HG02852 (cell line): ENCODE results near the gene OR2A14.
"Not testable (repeated sequence)": the region's sequence is repeated elsewhere in the genome, so short reads cannot be mapped to it uniquely, and the experiment has no call there.

Experiments used
- ATAC-seq: cut with Tn5 transposase; IDR thresholded peaks from one replicate; pipeline ENCODE4 v1.9.1; 2021; ENCODE audit warnings: mild to moderate bottlenecking, moderate library complexity; ENCODE audit not compliant: unreplicated experiment

OR2A14 gene

GRCh38 chr7:144122876-144123275 is at the start of gene OR2A14:
OR2A14 (plus strand) TSS chr7:144123176; CDS start chr7:144129113, 5,937 bp downstream.
- ATAC-seq, result no peak

DNA sequence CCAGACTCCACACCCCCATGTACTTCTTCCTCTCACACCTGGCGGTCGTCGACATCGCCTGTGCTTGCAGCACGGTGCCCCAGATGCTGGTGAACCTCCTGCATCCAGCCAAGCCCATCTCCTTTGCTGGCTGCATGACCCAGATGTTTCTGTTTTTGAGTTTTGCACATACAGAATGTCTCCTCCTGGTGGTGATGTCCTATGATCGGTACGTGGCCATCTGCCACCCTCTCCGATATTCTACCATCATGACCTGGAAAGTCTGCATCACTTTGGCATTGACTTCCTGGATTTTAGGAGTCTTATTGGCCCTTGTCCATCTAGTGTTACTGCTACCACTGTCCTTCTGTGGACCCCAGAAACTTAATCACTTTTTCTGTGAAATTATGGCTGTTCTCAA is 48.6 kb upstream of the OR2A14 start:
- ATAC-seq, result no peak

DNA sequence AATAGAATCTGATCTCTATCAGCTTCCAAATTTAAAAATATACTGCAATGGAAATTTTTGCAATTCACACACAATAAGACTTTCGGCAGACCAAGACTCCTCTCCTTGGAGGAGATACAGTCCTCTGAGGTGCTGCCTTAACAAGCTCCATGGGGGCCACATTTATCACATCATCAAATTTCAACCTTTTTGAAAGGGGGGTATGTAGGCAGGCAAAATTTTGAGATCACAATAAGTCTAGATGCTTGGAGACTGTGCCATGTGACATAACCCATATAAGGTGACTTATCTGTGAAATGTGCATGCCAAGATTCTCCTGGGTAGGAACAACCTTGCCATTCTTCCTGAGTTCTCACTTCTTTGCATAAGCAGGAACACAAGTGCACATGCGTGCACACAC is 37.0 kb upstream of the OR2A14 start, which contains the start of gene OR2A12:
TSS of gene OR2A12 (plus strand) at position 301 of the 400 bp plus-strand sequence. CDS start 8,830 bp downstream, outside the sequence.
- no peak for ATAC-seq

- ATAC-seq, result no peak
Measured at GRCh38 chr7:144086730-144087129, 36.2 kb upstream of the OR2A14 start.

GRCh38 chr7:144087230-144087629 is 35.7 kb upstream of the OR2A14 start:
- no peak for ATAC-seq

- ATAC-seq, result no peak
Measured at GRCh38 chr7:144090667-144091066, 32.3 kb upstream of the OR2A14 start.

- ATAC-seq, result no peak
Measured at GRCh38 chr7:144098776-144099175, 24.2 kb upstream of the OR2A14 start.

DNA sequence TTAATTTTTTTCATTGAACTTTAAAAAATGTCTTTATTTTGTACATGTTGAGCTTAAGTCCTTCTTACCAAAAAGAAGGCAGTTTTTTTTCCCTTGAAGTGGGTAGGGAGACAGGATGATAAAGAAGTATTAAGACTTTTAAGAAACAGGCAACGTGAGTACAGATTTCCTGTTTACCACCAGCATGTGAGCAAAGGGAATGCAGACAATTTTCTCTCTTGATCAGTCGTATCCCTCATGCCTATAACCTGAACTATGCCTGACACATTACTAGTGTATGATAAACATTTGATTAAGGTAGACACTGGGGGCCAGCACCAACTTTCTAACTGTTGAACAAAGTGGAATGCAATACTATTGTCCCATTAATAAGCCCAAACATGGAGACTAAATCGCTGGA is 22.4 kb upstream of the OR2A14 start:
- ATAC-seq, result no peak

GRCh38 chr7:144102041-144102440 is 20.9 kb upstream of the OR2A14 start:
- ATAC-seq, result no peak

GRCh38 chr7:144105211-144105610 is 17.8 kb upstream of the OR2A14 start:
- no peak for ATAC-seq

- ATAC-seq, result no peak
Measured at GRCh38 chr7:144109283-144109682, 13.7 kb upstream of the OR2A14 start, which contains the start of gene OR2A2. OR2A2 (plus strand) TSS chr7:144109583; CDS start chr7:144109583, 0 bp downstream.

GRCh38 chr7:144110272-144110671 is 12.7 kb upstream of the OR2A14 start:
- no peak for ATAC-seq

DNA sequence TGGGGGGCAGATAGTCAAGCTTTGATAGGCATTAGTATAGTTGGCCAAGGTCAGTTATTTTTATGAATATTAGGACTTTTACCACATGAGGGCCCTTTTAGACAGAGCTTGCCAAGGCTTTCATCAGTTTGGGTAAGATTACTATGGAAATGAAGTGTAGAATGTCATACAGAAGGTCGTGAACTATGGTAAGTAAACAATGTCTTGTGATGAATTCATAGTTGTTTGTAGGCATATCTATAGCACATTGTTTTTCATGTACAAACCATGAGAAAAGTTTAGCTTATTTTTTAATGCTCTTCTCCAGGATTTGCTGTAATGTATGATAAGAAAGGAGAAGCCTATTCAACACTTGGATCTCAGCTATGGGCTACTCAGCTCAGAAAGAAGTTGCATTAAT is 9.3 kb upstream of the OR2A14 start:
- ATAC-seq, result no peak

DNA sequence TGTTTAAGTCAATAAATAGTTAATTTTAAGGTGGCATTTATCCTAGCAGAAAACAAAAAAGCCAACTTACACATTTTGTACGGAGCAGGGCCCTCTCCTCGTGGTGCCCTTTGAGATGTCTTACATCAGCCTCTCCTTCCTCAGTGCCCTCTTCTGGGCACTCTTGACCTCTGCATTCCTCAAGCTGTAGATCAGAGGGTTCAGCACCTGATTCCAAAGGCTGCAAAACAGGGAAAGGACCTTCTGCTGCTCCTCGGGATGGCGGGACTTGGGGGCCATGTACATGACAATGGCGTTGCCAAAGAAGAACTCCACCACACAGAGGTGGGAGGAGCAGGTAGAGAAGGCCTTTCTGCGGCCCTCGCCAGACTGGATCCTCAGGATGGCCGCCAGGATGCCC is 4.6 kb upstream of the OR2A14 start:
- ATAC-seq, result no peak

DNA sequence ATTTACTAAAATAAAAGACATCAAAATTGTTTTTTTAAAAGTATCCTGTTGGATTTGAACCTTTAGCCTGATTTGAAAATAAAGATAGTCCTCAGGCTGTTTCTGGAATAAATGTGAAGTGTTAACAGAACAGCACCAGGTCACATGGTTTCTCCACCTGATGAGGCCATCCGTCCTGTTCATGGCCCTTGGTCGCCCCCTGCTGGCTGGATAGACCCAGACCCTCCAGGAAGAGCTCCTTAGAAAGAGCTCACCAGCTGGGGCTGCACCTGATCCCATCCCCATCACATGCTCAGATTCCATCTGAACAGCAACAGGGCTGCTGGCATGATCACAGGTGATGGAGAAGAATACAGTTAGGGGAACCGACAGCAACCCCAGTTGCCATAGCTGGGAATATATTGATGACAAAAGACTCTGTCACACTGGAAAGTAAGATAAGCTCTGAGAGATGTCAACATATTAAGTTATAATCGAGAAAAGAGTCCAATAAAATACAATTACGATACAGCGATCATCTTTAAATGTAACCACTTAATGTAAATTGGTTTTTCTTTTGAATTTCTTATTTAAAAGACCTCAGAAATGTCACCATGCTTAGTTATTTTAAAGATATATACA is 4.8 kb downstream of the OR2A14 start:
- ATAC-seq, result peak; percentile 100

DNA sequence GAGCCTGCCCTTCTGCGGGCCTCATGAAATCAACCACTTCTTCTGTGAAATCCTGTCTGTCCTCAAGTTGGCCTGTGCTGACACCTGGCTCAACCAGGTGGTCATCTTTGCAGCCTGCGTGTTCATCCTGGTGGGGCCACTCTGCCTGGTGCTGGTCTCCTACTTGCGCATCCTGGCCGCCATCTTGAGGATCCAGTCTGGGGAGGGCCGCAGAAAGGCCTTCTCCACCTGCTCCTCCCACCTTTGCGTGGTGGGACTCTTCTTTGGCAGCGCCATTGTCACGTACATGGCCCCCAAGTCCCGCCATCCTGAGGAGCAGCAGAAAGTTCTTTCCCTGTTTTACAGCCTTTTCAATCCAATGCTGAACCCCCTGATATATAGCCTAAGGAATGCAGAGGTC is 6.6 kb downstream of the OR2A14 start:
- ATAC-seq, result not testable (repeated sequence)

GRCh38 chr7:144130730-144131129 is 7.8 kb downstream of the OR2A14 start:
- no peak for ATAC-seq

DNA sequence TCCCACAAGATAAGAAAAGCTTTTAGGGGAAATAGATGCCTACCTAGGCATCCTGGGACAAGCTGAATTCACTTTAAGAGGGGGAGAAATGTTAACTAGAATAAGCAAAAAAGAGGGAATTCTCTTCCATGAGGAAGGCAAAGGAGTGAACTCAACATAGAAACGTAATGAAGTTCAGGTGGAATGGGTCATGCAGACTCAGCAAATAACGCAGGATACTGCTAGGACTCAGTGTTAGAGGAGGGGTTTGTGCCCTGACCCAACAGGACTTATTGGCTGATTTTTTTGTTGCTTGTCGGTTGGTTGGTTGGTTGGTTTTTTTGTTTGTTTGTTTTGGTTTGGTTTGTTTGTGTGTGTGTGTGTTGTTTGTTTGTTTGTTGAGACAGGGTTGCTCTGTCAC is 9.3 kb downstream of the OR2A14 start:
- no peak for ATAC-seq

GRCh38 chr7:144133307-144133706 is 10.3 kb downstream of the OR2A14 start:
- ATAC-seq, result no peak

GRCh38 chr7:144134116-144134515 is 11.1 kb downstream of the OR2A14 start:
- ATAC-seq, result no peak

DNA sequence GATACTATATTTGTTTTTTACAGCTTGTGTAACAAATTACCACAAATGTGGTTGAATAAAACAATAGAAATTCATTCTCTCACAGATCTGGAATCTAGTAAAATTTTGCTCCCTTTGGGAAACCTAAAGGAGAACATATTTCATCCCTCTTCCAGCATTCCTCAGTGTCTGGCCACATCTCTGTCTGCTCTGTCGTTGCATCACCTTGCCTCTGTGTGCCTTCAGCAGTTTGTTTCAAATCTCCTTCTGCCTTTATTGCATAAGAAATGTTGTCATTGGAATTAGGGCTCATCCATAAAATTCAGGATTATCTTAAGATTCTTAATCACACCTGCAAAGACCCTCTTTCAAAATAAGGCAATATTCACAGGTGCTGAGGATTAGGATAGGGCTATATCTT is 14.5 kb downstream of the OR2A14 start:
- ATAC-seq, result no peak

DNA sequence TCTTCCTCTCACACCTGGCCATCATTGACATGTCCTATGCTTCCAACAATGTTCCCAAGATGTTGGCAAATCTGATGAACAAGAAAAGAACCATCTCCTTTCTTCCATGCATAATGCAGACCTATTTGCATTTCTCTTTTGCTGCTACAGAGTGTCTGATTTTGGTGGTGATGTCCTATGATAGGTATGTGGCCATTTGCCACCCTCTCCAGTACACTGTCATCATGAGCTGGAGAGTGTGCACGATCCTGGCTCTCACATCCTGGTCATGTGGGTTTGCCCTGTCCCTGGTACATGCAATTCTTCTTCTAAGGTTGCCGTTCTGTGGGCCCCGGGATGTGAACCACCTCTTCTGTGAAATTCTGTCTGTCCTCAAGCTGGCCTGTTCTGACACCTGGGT is 19.2 kb downstream of the OR2A14 start:
- ATAC-seq, result no peak

GRCh38 chr7:144144426-144144825 is 21.4 kb downstream of the OR2A14 start:
- no peak for ATAC-seq
